Upper lobe of left lung (tissue), 6 donors: Measurements from ENCODE around the gene PSMD2. TPM values are rescaled to one million over a fixed set of nuclear protein-coding genes. Genes with fewer than 3 reads are reported as not detected.

Source experiments
- ATAC-seq, 2 donors: fragments of 200-7000 bp; cut with Tn5 transposase; one replicate each; pipeline ENCODE4 v1.9.1; 2022; ENCODE audit warnings: mild to moderate bottlenecking in 2 of 2, moderate library complexity in 2 of 2; ENCODE audit not compliant: low FRiP score in 2 of 2
- DNase-seq, 2 donors: peaks; one replicate each; pipeline ENCODE4 v3.0.0-alpha.2; 2019 to 2020
- H3K27ac ChIP-seq, 4 donors: fragments of 200-600 bp; sonication (generic); one replicate each; pipeline ENCODE4 v1.5.1; 2016 to 2019
- H3K27me3 ChIP-seq, 4 donors: fragments of 200-600 bp; sonication (generic); one replicate each; pipeline ENCODE4 v1.5.1; 2017 to 2019
- H3K36me3 ChIP-seq, 4 donors: fragments of 200-600 bp; sonication (generic); one replicate each; pipeline ENCODE4 v1.5.1; 2016 to 2019
- H3K4me1 ChIP-seq, 4 donors: fragments of 200-600 bp; sonication (generic); one replicate each; pipeline ENCODE4 v1.5.1; 2018 to 2019
- H3K4me3 ChIP-seq, 4 donors: fragments of 200-600 bp; sonication (generic); one replicate each; pipeline ENCODE4 v1.5.1; 2017 to 2019; ENCODE audit warnings: mild to moderate bottlenecking in 2 of 4, moderate library complexity in 1 of 4
- H3K9me3 ChIP-seq, 4 donors: fragments of 200-600 bp; sonication (generic); one replicate each; pipeline ENCODE4 v1.5.1; 2018 to 2019
- CTCF ChIP-seq, 6 experiments: fragments of 450-650 bp in 4 of 6; fragments of 200-600 bp in 2 of 6; sonication (generic) in 2 of 6; IDR thresholded peaks; one replicate each; pipeline ENCODE4 v1.5.1; 2016 to 2019; ENCODE audit warnings: antibody characterized with exemption in 6 of 6
- EP300 ChIP-seq, 4 donors: sonication (generic); formaldehyde crosslinking; IDR thresholded peaks; one replicate each; pipeline ENCODE4 v1.5.1; 2017; ENCODE audit warnings: antibody characterized with exemption in 4 of 4, control low read depth in 2 of 4
- POLR2A ChIP-seq, 4 donors: fragments of 450-650 bp; IDR thresholded peaks; one replicate each; pipeline ENCODE4 v1.5.1; 2016 to 2017; ENCODE audit warnings: antibody characterized with exemption in 4 of 4, mild to moderate bottlenecking in 2 of 4
- POLR2AphosphoS5 ChIP-seq, 2 donors: sonication (generic); formaldehyde crosslinking; IDR thresholded peaks; one replicate each; pipeline ENCODE4 v1.5.1; 2017; ENCODE audit warnings: antibody characterized with exemption in 2 of 2
- WGBS, 2 donors: methylation state at CpG; one replicate each; pipeline ENCODE4 v1.1.5; 2017 to 2018; 5-methylcytosine and 5-hydroxymethylcytosine counted together
- total RNA-seq, 6 donors: library from RNA; depleted of rRNA in 4 of 6; stranded (reverse); fragments of >200 nt in 4 of 6; gene quantifications; one replicate each; pipeline versions ENCODE4 v1.1.0 to v1.2.1, GENCODE V29; 2016 to 2021
- donor health status: DM: no; HTN: no; CAD: no; lungs with moderate emphysema.
- donor health status: DM: no; HTN: yes; CAD: no; lungs with severe emphysema.

PSMD2 gene
- total RNA-seq, 6 donors from 2014 or later, result 144 to 259 (median 165) TPM

- Histone ChIP-seq H3K4me3 (no peak overlapping the region), H3K9me3 (no peaks in the 10 kb centered on the region), H3K4me1 (peaks cover 4 to 12% (median 10%) of the 10 kb centered on the region in 4 donors), H3K27me3 (no peaks in the 10 kb centered on the region), H3K36me3 (peaks cover 0 to 25% (median 14%) of the 10 kb centered on the region in 4 donors), H3K27ac (no peak overlapping the region)
- ATAC-seq (no peak), DNase-seq (no peak)
- 67 to 71% methylated on average over 12 of the region's 12 CpGs for WGBS, 2 donors
- TF ChIP-seq CTCF (IDR thresholded peaks at IDR 0.05), result no peak
- no peak for TF ChIP-seq POLR2A (IDR thresholded peaks at IDR 0.05)
- TF ChIP-seq EP300 (IDR thresholded peaks at IDR 0.05), result no peak
- TF ChIP-seq POLR2AphosphoS5 (IDR thresholded peaks at IDR 0.05), result no peak
These were observed 48.4 kb downstream of the PSMD2 start for GRCh38 chr3:184347321-184348056.

GRCh38 chr3:184348057-184348382 is 49.0 kb downstream of the PSMD2 start:
- Histone ChIP-seq H3K27ac (no peak overlapping the region), H3K36me3 (peaks cover 0 to 19% (median 11%) of the 10 kb centered on the region in 4 donors), H3K4me1 (peaks cover 4 to 12% (median 9%) of the 10 kb centered on the region in 4 donors), H3K4me3 (no peak overlapping the region), H3K9me3 (no peaks in the 10 kb centered on the region), H3K27me3 (no peaks in the 10 kb centered on the region)
- ATAC-seq, result no peak
- no peak for DNase-seq
- TF ChIP-seq CTCF (IDR thresholded peaks at IDR 0.05) (no peak), POLR2A (IDR thresholded peaks at IDR 0.05) (no peak), POLR2AphosphoS5 (IDR thresholded peaks at IDR 0.05) (no peak), EP300 (IDR thresholded peaks at IDR 0.05) (no peak)
- 85 to 87% methylated on average over 4 of the region's 4 CpGs for WGBS, 2 donors

- Histone ChIP-seq H3K4me3 (no peak overlapping the region), H3K27ac (no peak overlapping the region), H3K36me3 (peaks cover 0 to 5% (median 2%) of the 10 kb centered on the region in 4 donors), H3K27me3 (no peaks in the 10 kb centered on the region), H3K9me3 (no peaks in the 10 kb centered on the region), H3K4me1 (peaks cover 4 to 12% (median 9%) of the 10 kb centered on the region in 4 donors)
- no peak for DNase-seq
- no peak for ATAC-seq
- 86 to 89% methylated on average over 10 of the region's 10 CpGs for WGBS, 2 donors
- no peak for TF ChIP-seq POLR2AphosphoS5 (IDR thresholded peaks at IDR 0.05)
- TF ChIP-seq CTCF (IDR thresholded peaks at IDR 0.05), result no peak
These were observed 50.8 kb downstream of the PSMD2 start for GRCh38 chr3:184349563-184350470.

- WGBS, 2 donors, result 87 to 93% methylated on average over 6 of the region's 6 CpGs
- Histone ChIP-seq H3K4me3 (no peak overlapping the region), H3K4me1 (peaks cover under 1 to 6% (median 5%) of the 10 kb centered on the region in 4 donors), H3K36me3 (peaks cover 0 to 2% (median 0%) of the 10 kb centered on the region in 4 donors), H3K27ac (no peak overlapping the region), H3K27me3 (no peaks in the 10 kb centered on the region), H3K9me3 (no peaks in the 10 kb centered on the region)
- DNase-seq (no peak), ATAC-seq (no peak)
- no peak for TF ChIP-seq CTCF (IDR thresholded peaks at IDR 0.05)
- TF ChIP-seq POLR2A (IDR thresholded peaks at IDR 0.05), result no peak
- TF ChIP-seq EP300 (IDR thresholded peaks at IDR 0.05), result no peak
- TF ChIP-seq POLR2AphosphoS5 (IDR thresholded peaks at IDR 0.05), result no peak
These were observed 51.6 kb downstream of the PSMD2 start for GRCh38 chr3:184350618-184351017.
